Measurements from ENCODE around the gene PCCB. TPM values are rescaled to one million over a fixed set of nuclear protein-coding genes. Genes with fewer than 3 reads are reported as not detected.
A peak's percentile ranks its signal among the peaks of the same experiment; 100 is the strongest.
"Not testable (repeated sequence)": the region's sequence is repeated elsewhere in the genome, so short reads cannot be mapped to it uniquely, and the experiment has no call there.

The PCCB gene
- total RNA-seq, 2 experiments from 2014 or later, result 39.7 to 51.5 TPM

GRCh38 chr3:136351905-136352304 lies 101.8 kb downstream of the PCCB start:
- TF ChIP-seq EZH2phosphoT487 (IDR thresholded peaks at IDR 0.05; ENCODE audit: borderline replicate concordance, low read depth, low read length) (no peak), CTCF (conservative IDR thresholded peaks at IDR 0.05; ENCODE audit: low read length) (peak; percentile 67)
- no TSS peak for BruUV-seq (replicated peaks)
- intact Hi-C loops (cut with micrococcal nuclease; ENCODE audit: unreplicated experiment), result no loop called here

GRCh38 chr3:136353461-136353860 lies 103.3 kb downstream of the PCCB start:
- Histone ChIP-seq H4K20me1 (ENCODE audit: insufficient read depth, low read length) (no peaks in the 10 kb centered on the region), H3K4me3 (ENCODE audit: low read depth, low read length, poor library complexity, severe bottlenecking) (no peak overlapping the region), H3K4me1 (ENCODE audit: insufficient read depth, low read length, poor library complexity, severe bottlenecking) (no peaks in the 10 kb centered on the region), H3K4me2 (ENCODE audit: low read length) (no peak overlapping the region), H3K9me3 (ENCODE audit: low read length) (no peaks in the 10 kb centered on the region), H2AFZ (ENCODE audit: low read length) (no peak overlapping the region), H3K9me2 (ENCODE audit: insufficient read depth, low read length) (no peaks in the 10 kb centered on the region), H3K36me3 (ENCODE audit: insufficient read depth, low read length) (peaks cover 53% of the 10 kb centered on the region), H3K27ac (ENCODE audit: low read depth, low read length, poor library complexity, severe bottlenecking) (no peak overlapping the region), H3K79me2 (ENCODE audit: insufficient read depth, low read depth, low read length) (no peaks in the 10 kb centered on the region)
- POLR2A ChIA-PET, result no interaction called here
- BruUV-seq (replicated peaks), result no TSS peak
- CTCF ChIA-PET (ENCODE audit: unreplicated experiment), result no interaction called here
- no peak for DNase-seq (ENCODE audit: low spot score)
- intact Hi-C loops (cut with micrococcal nuclease; ENCODE audit: unreplicated experiment), result no loop called here
- TF ChIP-seq EZH2phosphoT487 (IDR thresholded peaks at IDR 0.05; ENCODE audit: borderline replicate concordance, low read depth, low read length) (no peak), CTCF (conservative IDR thresholded peaks at IDR 0.05; ENCODE audit: low read length) (no peak)

More at GRCh38 chr3:136351905-136352304, 101.8 kb downstream of the PCCB start:
- no peaks in the 10 kb centered on the region for H3K9me2 ChIP-seq (ENCODE audit: insufficient read depth, low read length)
- H2AFZ ChIP-seq (ENCODE audit: low read length), result no peak overlapping the region
- H3K4me3 ChIP-seq (ENCODE audit: low read depth, low read length, poor library complexity, severe bottlenecking), result no peak overlapping the region
- no peaks in the 10 kb centered on the region for H3K79me2 ChIP-seq (ENCODE audit: insufficient read depth, low read depth, low read length)
- ChIA-PET POLR2A (interaction anchor here (0.6 to 1.5 kb wide), 6 partner anchors 9 to 507 kb away, joined by 3 to 4 read pairs (median 4); no protein-coding TSS in a partner anchor), CTCF (ENCODE audit: unreplicated experiment) (interaction anchor here (1.1 kb wide), 1 partner anchor 401 kb away, joined by 3 read pairs; the partner anchor contains the start of gene STAG1)
- H3K27ac ChIP-seq (ENCODE audit: low read depth, low read length, poor library complexity, severe bottlenecking), result no peak overlapping the region
- peaks cover 54% of the 10 kb centered on the region for H3K36me3 ChIP-seq (ENCODE audit: insufficient read depth, low read length)
- DNase-seq (ENCODE audit: low spot score), result no peak
- no peaks in the 10 kb centered on the region for H3K4me1 ChIP-seq (ENCODE audit: insufficient read depth, low read length, poor library complexity, severe bottlenecking)
- H3K9me3 ChIP-seq (ENCODE audit: low read length), result no peaks in the 10 kb centered on the region
- H4K20me1 ChIP-seq (ENCODE audit: insufficient read depth, low read length), result no peaks in the 10 kb centered on the region
- H3K4me2 ChIP-seq (ENCODE audit: low read length), result no peak overlapping the region

GRCh38 chr3:136366289-136366688 lies 116.1 kb downstream of the PCCB start:
- H3K4me3 ChIP-seq (ENCODE audit: low read depth, low read length, poor library complexity, severe bottlenecking), result no peak overlapping the region
- ChIA-PET CTCF (ENCODE audit: unreplicated experiment) (interaction anchor here (1.0 kb wide), 1 partner anchor 386 kb away, joined by 3 read pairs; no protein-coding TSS in a partner anchor), POLR2A (interaction anchor here (0.5 to 1.8 kb wide), 9 partner anchors 10 to 319 kb away, joined by 3 to 10 read pairs (median 3); no protein-coding TSS in a partner anchor)
- H3K27ac ChIP-seq (ENCODE audit: low read depth, low read length, poor library complexity, severe bottlenecking), result no peak overlapping the region
- intact Hi-C loops (cut with micrococcal nuclease; ENCODE audit: unreplicated experiment), result no loop called here
- H3K9me2 ChIP-seq (ENCODE audit: insufficient read depth, low read length), result no peaks in the 10 kb centered on the region
- peaks cover 45% of the 10 kb centered on the region for H3K36me3 ChIP-seq (ENCODE audit: insufficient read depth, low read length)
- no peak overlapping the region for H2AFZ ChIP-seq (ENCODE audit: low read length)
- DNase-seq (ENCODE audit: low spot score), result no peak
- H3K4me1 ChIP-seq (ENCODE audit: insufficient read depth, low read length, poor library complexity, severe bottlenecking), result peaks cover 4% of the 10 kb centered on the region
- no TSS peak for BruUV-seq (replicated peaks)
- H3K79me2 ChIP-seq (ENCODE audit: insufficient read depth, low read depth, low read length), result no peaks in the 10 kb centered on the region
- no peak for TF ChIP-seq EZH2phosphoT487 (IDR thresholded peaks at IDR 0.05; ENCODE audit: borderline replicate concordance, low read depth, low read length)
- no peak for TF ChIP-seq CTCF (conservative IDR thresholded peaks at IDR 0.05; ENCODE audit: low read length)
- H4K20me1 ChIP-seq (ENCODE audit: insufficient read depth, low read length), result no peaks in the 10 kb centered on the region
- no peaks in the 10 kb centered on the region for H3K9me3 ChIP-seq (ENCODE audit: low read length)
- H3K4me2 ChIP-seq (ENCODE audit: low read length), result no peak overlapping the region

GRCh38 chr3:136375800-136376199 lies 125.7 kb downstream of the PCCB start:
- H3K79me2 ChIP-seq (ENCODE audit: insufficient read depth, low read depth, low read length); H3K9me2 ChIP-seq (ENCODE audit: insufficient read depth, low read length); H4K20me1 ChIP-seq (ENCODE audit: insufficient read depth, low read length); POLR2A ChIA-PET; CTCF ChIA-PET (ENCODE audit: unreplicated experiment); H3K9me3 ChIP-seq (ENCODE audit: low read length); BruUV-seq (replicated peaks); H3K4me1 ChIP-seq (ENCODE audit: insufficient read depth, low read length, poor library complexity, severe bottlenecking); H3K4me3 ChIP-seq (ENCODE audit: low read depth, low read length, poor library complexity, severe bottlenecking); DNase-seq (ENCODE audit: low spot score); H3K27ac ChIP-seq (ENCODE audit: low read depth, low read length, poor library complexity, severe bottlenecking); intact Hi-C loops (cut with micrococcal nuclease; ENCODE audit: unreplicated experiment); H3K4me2 ChIP-seq (ENCODE audit: low read length); H2AFZ ChIP-seq (ENCODE audit: low read length): not testable (repeated sequence)
- H3K36me3 ChIP-seq (ENCODE audit: insufficient read depth, low read length), result peaks cover 14% of the 10 kb centered on the region
